T-helper 1 cell treated with Interleukin-12 subunit alpha and Interleukin-12 subunit beta and Interleukin-4 antibody, amounts not matched to agents 30 μg/mL and 1 μg/mL, for 36 hours (primary cell): ENCODE measurements around the gene SLC5A2.

Source experiments
- H3K27ac Mint-ChIP-seq: one replicate; pipeline ENCODE4 v1.8.0; 2021; ENCODE audit warnings: mild to moderate bottlenecking, mixed read lengths
- H3K27me3 Mint-ChIP-seq: one replicate; pipeline ENCODE4 v1.8.0; 2021; ENCODE audit warnings: low read depth, mixed read lengths
- H3K36me3 Mint-ChIP-seq: one replicate; pipeline ENCODE4 v1.8.0; 2021; ENCODE audit warnings: low read depth, mixed read lengths
- H3K4me1 Mint-ChIP-seq: one replicate; pipeline ENCODE4 v1.8.0; 2021; ENCODE audit warnings: low read depth, mixed read lengths
- H3K4me3 Mint-ChIP-seq: one replicate; pipeline ENCODE4 v1.8.0; 2021; ENCODE audit warnings: mild to moderate bottlenecking, moderate library complexity, mixed read lengths
- H3K9me3 Mint-ChIP-seq: one replicate; pipeline ENCODE4 v1.8.0; 2021; ENCODE audit warnings: mixed read lengths

The SLC5A2 gene

GRCh38 chr16:31455601-31456314, 27.2 kb upstream of the SLC5A2 start:
- no peak overlapping the region for H3K4me3 Mint-ChIP-seq
- peaks cover 9% of the 10 kb centered on the region for H3K36me3 Mint-ChIP-seq
- no peaks in the 10 kb centered on the region for H3K27me3 Mint-ChIP-seq
- no peaks in the 10 kb centered on the region for H3K9me3 Mint-ChIP-seq
- peaks cover 40% of the 10 kb centered on the region for H3K4me1 Mint-ChIP-seq
- H3K27ac Mint-ChIP-seq, result peak overlapping the region; percentile 34

GRCh38 chr16:31456988-31457360, 25.9 kb upstream of the SLC5A2 start:
- Mint-ChIP-seq H3K27ac (no peak overlapping the region), H3K4me1 (peaks cover 39% of the 10 kb centered on the region), H3K9me3 (no peaks in the 10 kb centered on the region), H3K4me3 (peak overlapping the region; percentile 87), H3K27me3 (no peaks in the 10 kb centered on the region), H3K36me3 (peaks cover 9% of the 10 kb centered on the region)

- Mint-ChIP-seq H3K4me1 (peaks cover 39% of the 10 kb centered on the region), H3K9me3 (no peaks in the 10 kb centered on the region)
Observed at GRCh38 chr16:31458073-31458843, 24.7 kb upstream of the SLC5A2 start.

GRCh38 chr16:31458844-31459686, 23.9 kb upstream of the SLC5A2 start, which contains the start of gene ARMC5:
TSS of gene ARMC5 (plus strand) at chr16:31459501. CDS start at chr16:31459525, 24 bp downstream.
- H3K36me3 Mint-ChIP-seq, result peaks cover 15% of the 10 kb centered on the region
- H3K4me3 Mint-ChIP-seq, result peak within 1 kb of the TSS; percentile 87
- H3K4me1 Mint-ChIP-seq, result peaks cover 35% of the 10 kb centered on the region

More at GRCh38 chr16:31458073-31458843, 24.7 kb upstream of the SLC5A2 start:
- H3K4me3 Mint-ChIP-seq, result peak overlapping the region; percentile 87
- H3K36me3 Mint-ChIP-seq, result peaks cover 13% of the 10 kb centered on the region
- H3K27me3 Mint-ChIP-seq, result no peaks in the 10 kb centered on the region
- H3K27ac Mint-ChIP-seq, result peak overlapping the region; percentile 96

GRCh38 chr16:31459687-31460581, 23.0 kb upstream of the SLC5A2 start:
- peaks cover 17% of the 10 kb centered on the region for H3K36me3 Mint-ChIP-seq
- H3K9me3 Mint-ChIP-seq, result no peaks in the 10 kb centered on the region
- H3K4me1 Mint-ChIP-seq, result peaks cover 34% of the 10 kb centered on the region
- H3K27me3 Mint-ChIP-seq, result no peaks in the 10 kb centered on the region
- H3K27ac Mint-ChIP-seq, result peak overlapping the region; percentile 96
- H3K4me3 Mint-ChIP-seq, result peak overlapping the region; percentile 87

More at GRCh38 chr16:31458844-31459686, 23.9 kb upstream of the SLC5A2 start, which contains the start of gene ARMC5:
- peak within 1 kb of the TSS; percentile 96 for H3K27ac Mint-ChIP-seq
- no peaks in the 10 kb centered on the region for H3K9me3 Mint-ChIP-seq
- H3K27me3 Mint-ChIP-seq, result no peaks in the 10 kb centered on the region

GRCh38 chr16:31460582-31461002, 22.3 kb upstream of the SLC5A2 start:
- Mint-ChIP-seq H3K4me1 (peaks cover 30% of the 10 kb centered on the region), H3K36me3 (peaks cover 17% of the 10 kb centered on the region), H3K27me3 (no peaks in the 10 kb centered on the region), H3K9me3 (no peaks in the 10 kb centered on the region), H3K4me3 (no peak overlapping the region), H3K27ac (peak overlapping the region; percentile 82)

- Mint-ChIP-seq H3K4me1 (peaks cover 24% of the 10 kb centered on the region), H3K27ac (peak overlapping the region; percentile 66), H3K27me3 (no peaks in the 10 kb centered on the region), H3K4me3 (no peak overlapping the region), H3K9me3 (no peaks in the 10 kb centered on the region), H3K36me3 (peaks cover 16% of the 10 kb centered on the region)
Observed at GRCh38 chr16:31461201-31461920, 21.6 kb upstream of the SLC5A2 start.

- H3K36me3 Mint-ChIP-seq, result peaks cover 19% of the 10 kb centered on the region
- peaks cover 22% of the 10 kb centered on the region for H3K4me1 Mint-ChIP-seq
- no peak overlapping the region for H3K27ac Mint-ChIP-seq
Observed at GRCh38 chr16:31461921-31462804, 20.8 kb upstream of the SLC5A2 start.

GRCh38 chr16:31464348-31464769, 18.6 kb upstream of the SLC5A2 start:
- Mint-ChIP-seq H3K27me3 (no peaks in the 10 kb centered on the region), H3K4me3 (no peak overlapping the region), H3K27ac (no peak overlapping the region), H3K9me3 (no peaks in the 10 kb centered on the region), H3K4me1 (peaks cover 23% of the 10 kb centered on the region), H3K36me3 (peaks cover 22% of the 10 kb centered on the region)

More at GRCh38 chr16:31461921-31462804, 20.8 kb upstream of the SLC5A2 start:
- no peak overlapping the region for H3K4me3 Mint-ChIP-seq
- H3K27me3 Mint-ChIP-seq, result no peaks in the 10 kb centered on the region
- H3K9me3 Mint-ChIP-seq, result no peaks in the 10 kb centered on the region

GRCh38 chr16:31464781-31465260, 18.1 kb upstream of the SLC5A2 start:
- Mint-ChIP-seq H3K36me3 (peaks cover 22% of the 10 kb centered on the region), H3K27ac (no peak overlapping the region), H3K9me3 (no peaks in the 10 kb centered on the region), H3K4me1 (peaks cover 22% of the 10 kb centered on the region), H3K27me3 (no peaks in the 10 kb centered on the region), H3K4me3 (no peak overlapping the region)

- H3K4me3 Mint-ChIP-seq, result no peak overlapping the region
- peaks cover 6% of the 10 kb centered on the region for H3K27me3 Mint-ChIP-seq
- peaks cover 17% of the 10 kb centered on the region for H3K4me1 Mint-ChIP-seq
- no peaks in the 10 kb centered on the region for H3K9me3 Mint-ChIP-seq
- peaks cover 22% of the 10 kb centered on the region for H3K36me3 Mint-ChIP-seq
- H3K27ac Mint-ChIP-seq, result no peak overlapping the region
Observed at GRCh38 chr16:31465788-31466370, 17.0 kb upstream of the SLC5A2 start.

- no peak overlapping the region for H3K4me3 Mint-ChIP-seq
- H3K36me3 Mint-ChIP-seq, result peaks cover 22% of the 10 kb centered on the region
- H3K4me1 Mint-ChIP-seq, result peaks cover 15% of the 10 kb centered on the region
- peaks cover 11% of the 10 kb centered on the region for H3K27me3 Mint-ChIP-seq
- no peaks in the 10 kb centered on the region for H3K9me3 Mint-ChIP-seq
- H3K27ac Mint-ChIP-seq, result no peak overlapping the region
Observed at GRCh38 chr16:31466381-31466841, 16.5 kb upstream of the SLC5A2 start.
